CD4-positive, alpha-beta T cell treated with Interleukin-4 for 1 hour (primary cell): ENCODE measurements around the gene PRAC1.

Experiments used
- DNase-seq, 2 donors: peaks; one replicate each; pipeline ENCODE4 v3.0.0-alpha.2; 2020 to 2022

PRAC1 gene

DNA sequence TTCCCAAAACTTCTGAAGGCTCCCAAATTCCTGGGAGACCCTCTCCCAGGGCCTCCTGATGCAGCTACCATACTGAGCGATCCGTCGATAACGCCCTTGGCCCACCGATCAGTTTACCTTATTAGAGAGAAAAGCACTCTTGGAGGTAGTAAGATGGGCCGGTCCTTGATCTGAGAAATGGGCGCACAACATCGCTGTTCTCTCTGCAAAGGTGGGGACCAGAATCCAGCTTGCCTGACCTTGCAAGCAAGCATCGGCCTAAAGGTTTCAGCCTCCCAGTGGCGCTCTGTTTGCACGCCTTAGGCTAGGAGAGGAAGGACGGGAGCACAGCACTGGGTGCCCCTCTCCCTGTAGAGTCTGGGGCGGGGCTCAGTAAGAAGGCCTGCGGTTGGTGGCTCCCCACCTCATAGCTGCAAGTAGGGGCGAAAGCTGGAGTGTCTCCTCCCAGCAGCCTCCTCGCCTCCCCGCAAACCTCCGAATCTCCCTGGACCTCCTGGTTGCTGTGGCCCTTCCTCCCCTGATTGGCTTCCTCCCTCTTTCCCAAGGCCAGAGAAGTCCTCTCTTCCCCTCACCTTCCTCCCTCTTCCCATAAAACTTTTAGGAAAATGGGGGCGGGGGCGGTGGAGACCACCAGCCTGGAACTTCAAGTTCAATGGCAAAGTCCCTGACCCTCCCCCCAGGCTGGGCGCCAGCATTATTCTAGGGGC, at the start of gene PRAC1:
Gene PRAC1 (minus strand): TSS at position 318 of the 707 bp plus-strand sequence. CDS start 126 bp downstream, at position 192.
- DNase-seq = no peak

DNA sequence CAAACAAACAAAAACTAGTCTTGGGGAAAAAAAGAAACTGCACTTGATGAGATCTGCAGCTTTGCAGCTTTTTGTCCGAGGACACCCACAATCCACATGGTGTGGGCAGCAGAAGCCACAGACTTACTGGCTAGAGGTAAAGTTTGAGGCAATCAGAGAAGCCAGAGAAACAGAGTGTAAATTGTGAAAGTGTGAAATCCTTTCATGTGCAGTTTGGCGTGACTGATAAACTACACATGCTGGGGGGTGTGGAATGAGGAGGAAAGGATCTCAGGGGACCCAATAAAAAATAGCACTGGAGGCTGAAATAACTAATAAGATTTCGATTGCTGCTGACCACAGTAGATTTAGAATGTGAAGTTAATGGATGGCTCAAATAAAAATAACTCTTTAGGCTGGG, 48.6 kb upstream of the PRAC1 start:
- DNase-seq = no peak

DNA sequence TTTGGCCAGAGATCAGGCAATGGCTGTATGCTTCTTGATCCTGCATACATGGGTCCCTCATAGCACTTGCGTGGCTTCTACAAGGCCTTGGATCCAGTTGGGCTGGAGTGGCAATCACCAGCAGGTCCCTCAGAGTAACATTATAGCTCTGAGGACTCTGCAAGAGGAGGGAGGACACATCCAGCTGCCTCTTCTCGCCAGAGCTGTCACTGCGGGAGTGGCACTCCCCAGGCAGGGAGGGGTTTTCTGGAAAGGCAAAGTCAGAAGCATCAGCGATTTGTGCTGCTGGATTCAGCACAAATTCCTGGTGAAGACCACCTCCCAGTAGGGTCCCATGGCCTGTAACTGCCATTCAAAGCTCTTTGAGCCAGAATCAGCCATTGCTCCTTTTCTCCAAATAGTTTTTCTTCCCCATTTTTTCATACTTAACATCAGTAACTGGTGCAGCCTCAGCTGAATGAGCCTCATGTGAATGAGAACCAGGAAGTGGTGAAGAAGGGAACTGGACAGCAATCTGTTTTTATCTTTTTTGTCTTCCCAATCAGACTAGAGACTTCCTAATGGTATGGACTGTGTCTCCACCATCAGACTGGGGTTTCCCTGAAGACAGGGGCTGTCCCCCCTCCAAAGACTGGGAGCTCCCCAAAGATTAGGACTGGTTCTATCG, 46.8 kb upstream of the PRAC1 start:
- DNase-seq = no peak

DNA sequence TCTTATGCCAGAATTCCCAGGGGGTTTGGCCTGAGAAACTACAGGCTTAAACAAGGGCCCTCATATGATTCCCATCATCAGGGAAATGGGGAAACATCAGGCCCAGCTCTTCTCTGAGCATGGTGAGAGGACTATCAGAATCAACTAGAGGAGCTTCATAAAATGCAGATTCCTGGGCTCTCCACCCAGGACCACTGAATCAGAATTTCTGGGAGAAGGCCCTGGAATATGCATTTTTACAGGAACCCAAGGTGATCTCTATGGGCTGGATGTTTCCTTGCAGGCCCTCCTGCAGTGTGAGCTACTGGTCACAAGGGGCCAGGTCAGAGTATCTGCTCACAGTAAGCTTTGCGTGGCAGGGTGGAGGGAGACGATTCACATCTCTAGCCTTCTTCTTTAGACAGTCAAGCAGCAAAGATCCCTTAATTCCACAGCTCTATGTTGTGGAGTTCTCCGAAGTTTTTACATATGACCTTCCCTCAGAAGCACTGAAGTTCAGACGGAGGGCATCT, 45.0 kb upstream of the PRAC1 start:
- no peak for DNase-seq

DNA sequence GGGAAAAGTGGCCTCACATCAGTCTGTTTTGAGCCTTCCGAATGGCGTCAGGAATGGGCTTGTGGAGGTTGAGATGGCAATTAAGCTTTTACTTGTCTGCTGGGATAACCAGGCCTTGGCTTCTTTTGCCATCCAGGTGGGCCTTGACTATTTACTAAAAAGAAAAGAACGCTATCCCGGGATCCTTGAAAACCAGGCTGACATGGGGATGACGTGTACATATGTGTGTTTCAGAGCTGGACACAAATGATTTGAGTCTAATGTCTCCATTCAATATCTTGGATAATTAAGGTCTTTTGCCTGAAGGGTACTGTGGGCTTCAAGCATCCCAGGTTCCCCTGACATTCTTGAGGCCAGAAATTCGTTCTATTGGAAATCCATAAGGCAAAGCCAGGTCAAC, 38.8 kb upstream of the PRAC1 start:
- DNase-seq = no peak

GRCh38 chr17:48760411-48760810, 38.1 kb upstream of the PRAC1 start:
- DNase-seq = no peak

- no peak for DNase-seq
These were observed 37.0 kb upstream of the PRAC1 start for GRCh38 chr17:48759288-48759687.

DNA sequence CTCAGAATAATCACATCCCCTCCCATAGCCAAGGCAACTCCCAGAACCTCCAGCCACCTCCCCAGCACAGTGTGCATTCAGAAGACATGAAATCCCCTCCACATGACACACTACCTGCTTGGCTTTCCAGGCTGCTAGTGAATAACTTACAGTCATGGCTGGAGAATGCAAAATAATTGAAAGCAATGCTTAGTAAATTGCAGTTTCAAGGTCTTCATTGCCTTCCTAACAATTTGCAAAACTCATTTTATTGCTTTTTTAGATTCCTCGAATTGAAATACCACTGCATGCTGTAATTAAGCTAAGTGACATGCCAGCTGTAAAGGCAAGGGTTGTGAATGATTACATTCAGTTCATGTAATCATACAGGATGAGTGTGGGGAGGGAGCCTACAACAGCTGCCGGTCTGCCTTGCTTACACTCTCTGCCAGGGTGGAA, 35.2 kb upstream of the PRAC1 start:
- DNase-seq = no peak

- DNase-seq = no peak
These were observed 34.5 kb upstream of the PRAC1 start for GRCh38 chr17:48756830-48757251.

GRCh38 chr17:48755356-48755755, 33.0 kb upstream of the PRAC1 start:
- DNase-seq = no peak

- DNase-seq = no peak
These were observed 32.4 kb upstream of the PRAC1 start for GRCh38 chr17:48754500-48755261.

- DNase-seq = no peak
These were observed 31.6 kb upstream of the PRAC1 start for GRCh38 chr17:48753794-48754499.

GRCh38 chr17:48752399-48753288, 30.3 kb upstream of the PRAC1 start:
- no peak for DNase-seq

DNA sequence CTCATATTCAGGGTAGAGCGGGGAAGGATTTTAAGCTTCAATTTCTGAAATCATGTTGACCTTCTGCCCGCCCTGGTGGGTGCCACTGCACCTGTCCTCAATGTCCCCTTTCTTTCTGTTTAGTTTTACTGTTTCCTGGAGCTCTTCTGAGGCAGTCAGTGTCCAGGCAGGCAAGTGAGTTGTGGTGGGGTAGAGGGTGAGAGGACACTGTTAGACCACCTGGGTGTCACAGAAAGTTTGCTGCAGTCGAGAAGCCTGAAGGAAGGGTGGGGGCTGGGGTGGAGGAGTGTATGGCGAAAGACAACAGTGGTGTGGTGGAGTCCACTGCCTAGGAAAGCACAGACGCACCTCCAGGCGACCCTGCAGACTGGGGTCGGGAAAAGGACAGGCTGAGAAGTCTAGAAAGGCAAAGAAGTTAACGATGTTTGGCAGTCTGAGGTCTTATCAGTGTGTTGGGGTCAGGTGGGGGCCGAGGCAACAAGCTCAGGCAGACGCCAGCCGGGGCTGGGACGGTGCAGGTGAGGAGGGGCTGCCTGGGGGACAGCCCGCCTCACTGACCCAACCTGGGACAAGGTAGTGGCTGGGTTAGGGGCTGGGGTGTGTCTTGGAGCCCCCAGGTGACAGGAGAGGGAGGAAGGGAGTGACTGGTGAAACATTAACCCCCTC, 29.5 kb upstream of the PRAC1 start:
- no peak for DNase-seq

GRCh38 chr17:48751172-48751571, 28.9 kb upstream of the PRAC1 start:
- DNase-seq = no peak

- no peak for DNase-seq
These were observed 27.6 kb upstream of the PRAC1 start for GRCh38 chr17:48749621-48750553.

- DNase-seq = no peak
These were observed 26.6 kb upstream of the PRAC1 start for GRCh38 chr17:48748718-48749566.

- no peak for DNase-seq
These were observed 25.4 kb upstream of the PRAC1 start for GRCh38 chr17:48747445-48748363.
